HCT116 (cell line): Measurements from ENCODE around the gene SDCCAG8. TPM values are rescaled to one million over a fixed set of nuclear protein-coding genes. Genes with fewer than 3 reads are reported as not detected.

ENCODE experiments used
- ATAC-seq: fragments of 200-7000 bp; cut with Tn5 transposase; 2 replicates; pipeline ENCODE4 v1.9.1; 2020; ENCODE audit warnings: mild to moderate bottlenecking, moderate library complexity
- BruUV-seq: library from RNA; stranded (reverse); fragments of 400-500 nt; replicated peaks from 2 replicates; lab custom pipeline; 2021; lab: Mats Ljungman, UMichigan
- CTCF ChIA-PET: fragments of 300-600 bp; sonication (Branson Sonifier 250); formaldehyde crosslinking; loops from one replicate; lab custom pipeline; 2021; ENCODE audit warnings: antibody characterized with exemption; lab: Charles Lee
- POLR2A ChIA-PET: fragments of 300-600, 350-600 bp; sonication (Branson Sonifier 250); formaldehyde crosslinking; loops from one replicate; lab custom pipeline; 2021; ENCODE audit warnings: antibody characterized with exemption; lab: Charles Lee
- RAD21 ChIA-PET, 2 experiments: fragments of 300-600 bp; sonication (Branson Sonifier 250); formaldehyde crosslinking; loops; one replicate each; lab custom pipeline; 2023; ENCODE audit warnings: low total read pairs in 2 of 2; ENCODE audit not compliant: uncharacterized antibody in 2 of 2, unreplicated experiment in 2 of 2, low non-redundant PET in 1 of 2; lab: Charles Lee
- DNase-seq: peaks from one replicate; pipeline ENCODE4 v3.0.0-alpha.2; 2010; ENCODE audit warnings: low read depth, low spot score
- H2AFZ ChIP-seq: fragments of 200-600 bp; shearing (Covaris generic), sonication (generic); 2 replicates; pipeline ENCODE4 v1.6.1; 2017; ENCODE audit warnings: low read depth, mixed run types, mixed read lengths, antibody characterized with exemption, low read length; ENCODE audit not compliant: poor library complexity, severe bottlenecking
- H3K27ac ChIP-seq: 2 replicates; pipeline ENCODE4 v1.5.1; 2012; ENCODE audit warnings: low read depth, low read length
- H3K27me3 ChIP-seq: fragments of 200-600 bp; sonication (generic); 2 replicates; pipeline ENCODE4 v1.6.1; 2016; ENCODE audit warnings: mixed run types, low read length, mixed read lengths; ENCODE audit not compliant: insufficient read depth
- H3K36me3 ChIP-seq, 2 experiments: fragments of 200-500 bp in 1 of 2; fragments of 200-600 bp in 1 of 2; sonication (Bioruptor generic) in 1 of 2; sonication (generic) in 1 of 2; 2 replicates each; pipeline versions ENCODE4 v1.5.1 to v1.6.1; 2014 to 2016; ENCODE audit warnings: low read length in 2 of 2, inconsistent platforms in 1 of 2, mixed read lengths in 1 of 2, mixed run types in 1 of 2; ENCODE audit not compliant: insufficient read depth in 2 of 2, control insufficient read depth in 1 of 2
- H3K4me1 ChIP-seq, 2 experiments: fragments of 200-600 bp in 1 of 2; sonication (generic) in 1 of 2; 2 replicates each; pipeline versions ENCODE4 v1.5.1 to v1.6.1; 2012 to 2017; ENCODE audit warnings: low read length in 2 of 2, inconsistent platforms in 1 of 2, mild to moderate bottlenecking in 1 of 2, mixed read lengths in 1 of 2, mixed run types in 1 of 2, moderate library complexity in 1 of 2; ENCODE audit not compliant: insufficient read depth in 2 of 2, control insufficient read depth in 1 of 2
- H3K4me2 ChIP-seq: fragments of 200-600 bp; sonication (generic); 2 replicates; pipeline ENCODE4 v1.6.1; 2017; ENCODE audit warnings: mixed run types, low read length, mixed read lengths
- H3K4me3 ChIP-seq, 2 experiments: fragments of 200-600 bp in 1 of 2; sonication (generic) in 1 of 2; replicated peaks in 1 of 2; 2 replicates each; pipeline ENCODE4 v1.5.1; 2011 to 2016; ENCODE audit warnings: low read length in 2 of 2, control low read depth in 1 of 2, low read depth in 1 of 2, mild to moderate bottlenecking in 1 of 2, mixed read lengths in 1 of 2, mixed run types in 1 of 2
- H3K79me2 ChIP-seq: fragments of 200-600 bp; sonication (generic); 2 replicates; pipeline ENCODE4 v1.6.1; 2017; ENCODE audit warnings: mild to moderate bottlenecking, mixed run types, low read length, moderate library complexity, mixed read lengths; ENCODE audit not compliant: insufficient read depth
- H3K9ac ChIP-seq: fragments of 200-600 bp; sonication (generic); 2 replicates; pipeline ENCODE4 v1.6.1; 2016; ENCODE audit warnings: low read length, mixed read lengths
- H3K9me2 ChIP-seq: fragments of 200-600 bp; sonication (generic), shearing (Covaris generic); 2 replicates; pipeline ENCODE4 v1.6.1; 2017; ENCODE audit warnings: mixed run types, mild to moderate bottlenecking, moderate library complexity; ENCODE audit not compliant: insufficient read depth
- H3K9me3 ChIP-seq, 2 experiments: fragments of 200-500 bp in 1 of 2; fragments of 200-600 bp in 1 of 2; sonication (Bioruptor generic) in 1 of 2; sonication (generic) in 1 of 2; 2 replicates each; pipeline ENCODE4 v1.6.1; 2014 to 2017; ENCODE audit warnings: low read length in 2 of 2, mixed read lengths in 2 of 2, inconsistent platforms in 1 of 2, low read depth in 1 of 2, mild to moderate bottlenecking in 1 of 2, mixed run types in 1 of 2, moderate library complexity in 1 of 2; ENCODE audit not compliant: control insufficient read depth in 1 of 2, insufficient read depth in 1 of 2
- H4K20me1 ChIP-seq: fragments of 200-600 bp; sonication (generic), shearing (Covaris generic); 2 replicates; pipeline ENCODE4 v1.6.1; 2017; ENCODE audit warnings: mixed run types, mild to moderate bottlenecking, moderate library complexity; ENCODE audit not compliant: insufficient read depth
- CBX3 ChIP-seq: IDR thresholded peaks from 2 replicates; pipeline ENCODE4 v1.6.1; 2012; ENCODE audit warnings: low read depth
- CEBPB ChIP-seq: IDR thresholded peaks from 2 replicates; pipeline ENCODE4 v1.6.1; 2012; ENCODE audit warnings: low read depth
- EGR1 ChIP-seq: IDR thresholded peaks from 2 replicates; pipeline ENCODE4 v1.6.1; 2012; ENCODE audit warnings: low read depth
- EZH2phosphoT487 ChIP-seq: fragments of 200-600 bp; IDR thresholded peaks from 2 replicates; pipeline ENCODE4 v1.6.1; 2018; ENCODE audit warnings: antibody characterized with exemption, borderline replicate concordance
- FOSL1 ChIP-seq: IDR thresholded peaks from 2 replicates; pipeline ENCODE4 v1.6.1; 2012; ENCODE audit warnings: low read depth
- RAD21 ChIP-seq: IDR thresholded peaks from 2 replicates; pipeline ENCODE4 v1.6.1; 2012; ENCODE audit warnings: low read depth, mild to moderate bottlenecking
- REST ChIP-seq: IDR thresholded peaks from 2 replicates; pipeline ENCODE4 v1.6.1; 2012; ENCODE audit warnings: low read depth
- SP1 ChIP-seq: IDR thresholded peaks from 2 replicates; pipeline ENCODE4 v1.6.1; 2012; ENCODE audit warnings: low read depth
- TCF7L2 ChIP-seq: IDR thresholded peaks from 2 replicates; pipeline ENCODE4 v1.7.0; 2011; ENCODE audit warnings: borderline replicate concordance, inconsistent platforms; ENCODE audit not compliant: insufficient read depth, insufficient read length; ENCODE audit errors: extremely low read depth
- YY1 ChIP-seq: IDR thresholded peaks from 2 replicates; pipeline ENCODE4 v1.6.1; 2011; ENCODE audit warnings: low read length, low read depth, moderate library complexity, mild to moderate bottlenecking; ENCODE audit not compliant: insufficient replicate concordance; ENCODE audit errors: extremely low read depth
- ZFX ChIP-seq: fragments of 450-650 bp; IDR thresholded peaks from 2 replicates; pipeline ENCODE4 v1.6.1; 2017
- ZNF274 ChIP-seq: fragments of 200-500 bp; sonication (Bioruptor generic); IDR thresholded peaks from 2 replicates; pipeline ENCODE4 v1.6.1; 2014; ENCODE audit warnings: mild to moderate bottlenecking, low read depth, low read length, inconsistent platforms
- intact Hi-C: fragments of 100-400 bp; cut with micrococcal nuclease; formaldehyde crosslinking; loops from 2 replicates; pipeline ENCODE4 v1.10.0; 2022
- total RNA-seq: library from RNA; stranded (reverse); gene quantifications from one replicate; pipeline ENCODE4 v1.2.1, GENCODE V29; 2021; ENCODE audit not compliant: unreplicated experiment
- TF ChIP-seq, protein P1 (sequence below), 3 experiments: fragments of 200-600 bp in 1 of 3; sonication (generic) in 1 of 3; IDR thresholded peaks in 2 of 3; conservative IDR thresholded peaks in 1 of 3; 2 replicates each; pipeline ENCODE4 v1.5.1; 2012 to 2017; ENCODE audit warnings: low read depth in 2 of 3, low read length in 2 of 3, antibody characterized with exemption in 1 of 3, borderline replicate concordance in 1 of 3, control low read depth in 1 of 3, mild to moderate bottlenecking in 1 of 3, mixed read lengths in 1 of 3, mixed run types in 1 of 3, moderate library complexity in 1 of 3; ENCODE audit not compliant: insufficient read depth in 1 of 3
- TF ChIP-seq, protein P2 (sequence below): IDR thresholded peaks from 2 replicates; pipeline ENCODE4 v1.6.1; 2012

Gene SDCCAG8
- total RNA-seq, 1 experiment from 2014 or later, result 38.2 TPM

DNA sequence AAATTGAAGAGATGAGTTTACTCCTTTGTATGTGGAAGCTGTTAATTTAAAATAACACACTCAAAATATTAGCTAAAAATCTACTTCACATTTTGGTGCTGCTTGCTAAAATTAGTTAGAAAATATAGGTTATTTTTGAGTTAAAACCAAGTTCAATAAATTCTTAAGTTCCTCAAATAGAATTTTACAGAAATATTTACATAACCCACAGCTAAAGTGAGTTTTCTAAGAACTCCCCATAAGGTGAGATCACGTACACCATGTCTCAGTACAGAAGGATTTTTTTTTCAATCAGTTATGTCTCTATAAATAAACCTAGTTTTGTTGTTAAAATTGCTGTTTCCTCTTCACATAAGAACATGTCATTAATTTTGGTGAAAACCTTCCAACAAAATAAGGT is 108.0 kb downstream of the SDCCAG8 start:
- Histone ChIP-seq H3K9me3 (no peaks in the 10 kb centered on the region), H3K27me3 (no peaks in the 10 kb centered on the region)
- TF ChIP-seq EGR1, result no peak
- no peak for TF ChIP-seq ZFX
- no peak for TF ChIP-seq YY1
- no peak for TF ChIP-seq REST
- TF ChIP-seq CEBPB, result no peak
- TF ChIP-seq, protein P1, sequence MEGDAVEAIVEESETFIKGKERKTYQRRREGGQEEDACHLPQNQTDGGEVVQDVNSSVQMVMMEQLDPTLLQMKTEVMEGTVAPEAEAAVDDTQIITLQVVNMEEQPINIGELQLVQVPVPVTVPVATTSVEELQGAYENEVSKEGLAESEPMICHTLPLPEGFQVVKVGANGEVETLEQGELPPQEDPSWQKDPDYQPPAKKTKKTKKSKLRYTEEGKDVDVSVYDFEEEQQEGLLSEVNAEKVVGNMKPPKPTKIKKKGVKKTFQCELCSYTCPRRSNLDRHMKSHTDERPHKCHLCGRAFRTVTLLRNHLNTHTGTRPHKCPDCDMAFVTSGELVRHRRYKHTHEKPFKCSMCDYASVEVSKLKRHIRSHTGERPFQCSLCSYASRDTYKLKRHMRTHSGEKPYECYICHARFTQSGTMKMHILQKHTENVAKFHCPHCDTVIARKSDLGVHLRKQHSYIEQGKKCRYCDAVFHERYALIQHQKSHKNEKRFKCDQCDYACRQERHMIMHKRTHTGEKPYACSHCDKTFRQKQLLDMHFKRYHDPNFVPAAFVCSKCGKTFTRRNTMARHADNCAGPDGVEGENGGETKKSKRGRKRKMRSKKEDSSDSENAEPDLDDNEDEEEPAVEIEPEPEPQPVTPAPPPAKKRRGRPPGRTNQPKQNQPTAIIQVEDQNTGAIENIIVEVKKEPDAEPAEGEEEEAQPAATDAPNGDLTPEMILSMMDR (IDR thresholded peaks at IDR 0.05 in 2 of 3, conservative IDR thresholded peaks at IDR 0.05 in 1 of 3; ENCODE audit: borderline replicate concordance in 1 of 3, insufficient read depth in 1 of 3, low read depth in 2 of 3, low read length in 2 of 3), result no peak
- no peak for TF ChIP-seq EZH2phosphoT487
- TF ChIP-seq SP1, result no peak
- TF ChIP-seq RAD21, result no peak
- TF ChIP-seq, protein P2, sequence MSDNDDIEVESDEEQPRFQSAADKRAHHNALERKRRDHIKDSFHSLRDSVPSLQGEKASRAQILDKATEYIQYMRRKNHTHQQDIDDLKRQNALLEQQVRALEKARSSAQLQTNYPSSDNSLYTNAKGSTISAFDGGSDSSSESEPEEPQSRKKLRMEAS, result no peak
- TF ChIP-seq CBX3, result no peak
- no peak for TF ChIP-seq ZNF274
- no peak for TF ChIP-seq TCF7L2
- TF ChIP-seq FOSL1, result no peak
- TF ChIP-seq, all 23 proteins: peak for 0
- H3K4me2 ChIP-seq, result no peak overlapping the region
- no peak overlapping the region for H3K27ac ChIP-seq
- DNase-seq, result no peak
- no peaks in the 10 kb centered on the region for H3K9me2 ChIP-seq
- ChIA-PET RAD21 (no interaction called here), POLR2A (no interaction called here), CTCF (no interaction called here)
- no TSS peak for BruUV-seq
- no peaks in the 10 kb centered on the region for H4K20me1 ChIP-seq
- H3K79me2 ChIP-seq, result no peaks in the 10 kb centered on the region
- no peak for ATAC-seq
- no peak overlapping the region for H3K4me3 ChIP-seq
- intact Hi-C loops, result no loop called here
- no peaks in the 10 kb centered on the region for H3K36me3 ChIP-seq
- no peaks in the 10 kb centered on the region for H3K4me1 ChIP-seq
- no peak overlapping the region for H3K9ac ChIP-seq
- H2AFZ ChIP-seq, result no peak overlapping the region
